GM23338 (cell line): ENCODE data around the gene UGT1A3. TPM values are rescaled to one million over a fixed set of nuclear protein-coding genes. Genes with fewer than 3 reads are reported as not detected.

Source experiments
- ATAC-seq: fragments of 200-7000 bp; cut with Tn5 transposase; 3 replicates; pipeline ENCODE4 v1.9.1; 2020
- DNase-seq: peaks from one replicate; pipeline ENCODE4 v3.0.0-alpha.2; 2015; ENCODE audit warnings: low spot score
- H2AFZ ChIP-seq: fragments of 200-600 bp; sonication (generic); 2 replicates; pipeline ENCODE4 v1.8.0; 2016; ENCODE audit warnings: antibody characterized with exemption, mild to moderate bottlenecking, moderate library complexity
- H3F3A ChIP-seq: fragments of 200-600 bp; sonication (generic); replicated peaks from 2 replicates; pipeline ENCODE4 v1.8.0; 2017; ENCODE audit warnings: antibody characterized with exemption, mixed run types, low read depth
- H3K27ac ChIP-seq: fragments of 200-600 bp; sonication (generic); 2 replicates; pipeline ENCODE4 v1.6.1; 2016; ENCODE audit warnings: low read depth
- H3K27me3 ChIP-seq: fragments of 200-600 bp; sonication (generic); 2 replicates; pipeline ENCODE4 v1.8.0; 2016; ENCODE audit warnings: mild to moderate bottlenecking, mixed run types, moderate library complexity; ENCODE audit not compliant: insufficient read depth
- H3K36me3 ChIP-seq: fragments of 200-600 bp; sonication (generic); 2 replicates; pipeline ENCODE4 v1.8.0; 2016; ENCODE audit warnings: mild to moderate bottlenecking; ENCODE audit not compliant: insufficient read depth
- H3K4me1 ChIP-seq: fragments of 200-600 bp; sonication (generic); 2 replicates; pipeline ENCODE4 v1.8.0; 2016; ENCODE audit warnings: mild to moderate bottlenecking, moderate library complexity; ENCODE audit not compliant: insufficient read depth
- H3K4me2 ChIP-seq: fragments of 200-600 bp; sonication (generic); 2 replicates; pipeline ENCODE4 v1.7.1; 2017; ENCODE audit warnings: mixed run types
- H3K4me3 ChIP-seq: fragments of 200-600 bp; sonication (generic); 2 replicates; pipeline ENCODE4 v1.6.1; 2016; ENCODE audit warnings: mixed run types
- H3K79me2 ChIP-seq: fragments of 200-600 bp; sonication (generic); replicated peaks from 2 replicates; pipeline ENCODE4 v1.8.0; 2017; ENCODE audit warnings: mild to moderate bottlenecking; ENCODE audit not compliant: insufficient read depth
- H3K9me2 ChIP-seq: fragments of 200-600 bp; sonication (generic); 2 replicates; pipeline ENCODE4 v1.8.0; 2017; ENCODE audit not compliant: insufficient read depth
- H4K20me1 ChIP-seq: fragments of 200-600 bp; sonication (generic); replicated peaks from 2 replicates; pipeline ENCODE4 v1.8.0; 2017; ENCODE audit warnings: mild to moderate bottlenecking; ENCODE audit not compliant: insufficient read depth
- H3K27ac Mint-ChIP-seq: 2 replicates; pipeline ENCODE4 v1.8.0; 2020; ENCODE audit warnings: inconsistent platforms, mild to moderate bottlenecking, moderate library complexity, mixed read lengths
- H3K27me3 Mint-ChIP-seq: 3 replicates; pipeline ENCODE4 v1.8.0; 2022; ENCODE audit warnings: low read depth, mild to moderate bottlenecking, moderate library complexity, mixed read lengths, inconsistent platforms; ENCODE audit not compliant: insufficient read depth, poor library complexity
- H3K36me3 Mint-ChIP-seq: 3 replicates; pipeline ENCODE4 v1.8.0; 2021; ENCODE audit warnings: low read depth, mild to moderate bottlenecking, inconsistent platforms, moderate library complexity, mixed read lengths
- H3K4me1 Mint-ChIP-seq: 3 replicates; pipeline ENCODE4 v1.8.0; 2020; ENCODE audit warnings: mild to moderate bottlenecking, inconsistent platforms, mixed read lengths
- H3K4me3 Mint-ChIP-seq: 3 replicates; pipeline ENCODE4 v1.8.0; 2021; ENCODE audit warnings: moderate library complexity, mild to moderate bottlenecking, inconsistent platforms, mixed read lengths
- H3K9me3 Mint-ChIP-seq: 3 replicates; pipeline ENCODE4 v1.8.0; 2020; ENCODE audit warnings: moderate library complexity, mild to moderate bottlenecking, inconsistent platforms, mixed read lengths
- EZH2 ChIP-seq: fragments of 200-600 bp; sonication (generic); IDR thresholded peaks from one replicate; pipeline ENCODE4 v1.8.0; 2017; ENCODE audit warnings: antibody characterized with exemption, mild to moderate bottlenecking, low read depth; ENCODE audit not compliant: unreplicated experiment
- EZH2phosphoT487 ChIP-seq: fragments of 200-600 bp; sonication (generic); IDR thresholded peaks from one replicate; pipeline ENCODE4 v1.8.1; 2018; ENCODE audit warnings: antibody characterized with exemption; ENCODE audit not compliant: unreplicated experiment
- NANOG ChIP-seq: IDR thresholded peaks from 2 replicates; pipeline ENCODE4 v1.6.1; 2016; ENCODE audit warnings: antibody characterized with exemption, borderline replicate concordance
- POLR2AphosphoS5 ChIP-seq: IDR thresholded peaks from 2 replicates; pipeline ENCODE4 v1.6.1; 2016; ENCODE audit warnings: antibody characterized with exemption, low read depth
- STAT1 ChIP-seq: IDR thresholded peaks from one replicate; pipeline ENCODE4 v1.6.1; 2016; ENCODE audit warnings: antibody characterized with exemption; ENCODE audit not compliant: unreplicated experiment
- ZNF114 ChIP-seq: fragments of 250-450 bp; sonication (Bioruptor Pico); IDR thresholded peaks from 2 replicates; pipeline ENCODE4 v1.5.0; 2020; ENCODE audit warnings: mild to moderate bottlenecking, moderate library complexity
- ZNF331 ChIP-seq: fragments of 250-450 bp; sonication (Bioruptor Pico); IDR thresholded peaks from 2 replicates; pipeline ENCODE4 v1.5.0; 2020; ENCODE audit warnings: low read depth, mild to moderate bottlenecking, moderate library complexity
- polyA plus RNA-seq: library from polyadenylated mRNA; unstranded; fragments of >200 nt; fragmentation: Nextera tagmentation; extraction: Ambion mirVana; gene quantifications from 2 replicates; pipeline ENCODE4 v1.2.1, GENCODE V29; 2016
- total RNA-seq: library from RNA; depleted of rRNA; stranded (reverse); fragments of >200 nt; shearing (Covaris generic); gene quantifications from 2 replicates; pipeline ENCODE4 v1.2.3, GENCODE V29; 2014
- TF ChIP-seq, protein P1 (sequence below), 2 experiments: fragments of 200-600 bp in 1 of 2; sonication (generic) in 1 of 2; conservative IDR thresholded peaks; 2 replicates each; pipeline versions ENCODE4 v1.5.1 to v1.6.1; 2016 to 2017; ENCODE audit warnings: antibody characterized with exemption in 2 of 2, low read depth in 2 of 2, mild to moderate bottlenecking in 2 of 2, moderate library complexity in 1 of 2
- TF ChIP-seq, protein P2 (sequence below): IDR thresholded peaks from 2 replicates; pipeline ENCODE4 v1.6.1; 2016; ENCODE audit warnings: antibody characterized with exemption

Gene UGT1A3
- total and polyA plus RNA-seq, 2 experiments from 2014 or later: not detected

DNA sequence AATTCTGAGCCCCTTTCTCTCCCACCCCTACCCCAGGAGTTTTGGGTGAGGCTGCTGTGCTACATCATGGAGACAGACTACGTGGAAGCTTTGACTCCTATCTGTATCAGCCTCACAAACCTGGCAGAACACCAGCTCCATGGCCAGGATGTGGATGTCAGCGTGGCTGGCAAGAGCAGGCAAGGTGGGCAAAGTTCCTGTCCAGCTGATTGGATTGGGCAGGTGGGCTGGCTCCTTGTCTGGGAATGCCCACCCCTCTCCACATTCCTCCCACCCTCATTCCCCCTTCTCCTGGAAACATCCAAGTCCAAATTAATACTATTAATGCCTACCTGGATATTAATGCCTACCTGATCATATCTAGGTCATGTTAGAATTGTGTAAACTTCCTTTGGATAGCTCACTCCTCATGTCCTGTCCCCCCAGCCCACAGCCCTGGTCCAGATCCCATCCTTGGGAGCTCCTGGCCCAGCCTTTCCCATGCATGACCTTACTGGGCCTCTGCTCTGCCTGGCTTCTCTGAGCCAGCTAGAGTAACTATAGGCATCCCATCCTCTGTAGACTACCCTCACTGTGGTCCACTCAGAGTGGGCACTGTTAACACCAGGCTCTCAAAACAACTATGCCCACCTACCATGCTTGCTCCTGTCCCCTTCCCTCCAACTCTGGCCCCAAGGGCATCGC lies 73.4 kb downstream of the UGT1A3 start:
- Mint-ChIP-seq H3K4me3 (no peak overlapping the region), H3K4me1 (no peaks in the 10 kb centered on the region), H3K9me3 (peaks cover 19% of the 10 kb centered on the region), H3K36me3 (no peaks in the 10 kb centered on the region; the same call in 2 of the 3 replicates), H3K27me3 (peaks cover 3% of the 10 kb centered on the region), H3K27ac (no peak overlapping the region)
- Histone ChIP-seq H3K4me2 (no peak overlapping the region), H3K4me1 (no peaks in the 10 kb centered on the region), H3K36me3 (no peaks in the 10 kb centered on the region), H3K4me3 (no peak overlapping the region), H3K79me2 (no peaks in the 10 kb centered on the region), H3K27me3 (no peaks in the 10 kb centered on the region), H3K27ac (no peak overlapping the region), H3F3A (no peaks in the 10 kb centered on the region), H3K9me2 (no peaks in the 10 kb centered on the region), H4K20me1 (no peaks in the 10 kb centered on the region), H2AFZ (no peak overlapping the region)
- TF ChIP-seq ZNF331 (CRISPR knock-in tag) (no peak), POLR2AphosphoS5 (no peak), EZH2 (no peak), STAT1 (no peak), NANOG (no peak), ZNF114 (no peak)
- TF ChIP-seq, protein P1, sequence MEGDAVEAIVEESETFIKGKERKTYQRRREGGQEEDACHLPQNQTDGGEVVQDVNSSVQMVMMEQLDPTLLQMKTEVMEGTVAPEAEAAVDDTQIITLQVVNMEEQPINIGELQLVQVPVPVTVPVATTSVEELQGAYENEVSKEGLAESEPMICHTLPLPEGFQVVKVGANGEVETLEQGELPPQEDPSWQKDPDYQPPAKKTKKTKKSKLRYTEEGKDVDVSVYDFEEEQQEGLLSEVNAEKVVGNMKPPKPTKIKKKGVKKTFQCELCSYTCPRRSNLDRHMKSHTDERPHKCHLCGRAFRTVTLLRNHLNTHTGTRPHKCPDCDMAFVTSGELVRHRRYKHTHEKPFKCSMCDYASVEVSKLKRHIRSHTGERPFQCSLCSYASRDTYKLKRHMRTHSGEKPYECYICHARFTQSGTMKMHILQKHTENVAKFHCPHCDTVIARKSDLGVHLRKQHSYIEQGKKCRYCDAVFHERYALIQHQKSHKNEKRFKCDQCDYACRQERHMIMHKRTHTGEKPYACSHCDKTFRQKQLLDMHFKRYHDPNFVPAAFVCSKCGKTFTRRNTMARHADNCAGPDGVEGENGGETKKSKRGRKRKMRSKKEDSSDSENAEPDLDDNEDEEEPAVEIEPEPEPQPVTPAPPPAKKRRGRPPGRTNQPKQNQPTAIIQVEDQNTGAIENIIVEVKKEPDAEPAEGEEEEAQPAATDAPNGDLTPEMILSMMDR (conservative IDR thresholded peaks at IDR 0.05; ENCODE audit: low read depth in 2 of 2): no peak
- TF ChIP-seq, protein P2, sequence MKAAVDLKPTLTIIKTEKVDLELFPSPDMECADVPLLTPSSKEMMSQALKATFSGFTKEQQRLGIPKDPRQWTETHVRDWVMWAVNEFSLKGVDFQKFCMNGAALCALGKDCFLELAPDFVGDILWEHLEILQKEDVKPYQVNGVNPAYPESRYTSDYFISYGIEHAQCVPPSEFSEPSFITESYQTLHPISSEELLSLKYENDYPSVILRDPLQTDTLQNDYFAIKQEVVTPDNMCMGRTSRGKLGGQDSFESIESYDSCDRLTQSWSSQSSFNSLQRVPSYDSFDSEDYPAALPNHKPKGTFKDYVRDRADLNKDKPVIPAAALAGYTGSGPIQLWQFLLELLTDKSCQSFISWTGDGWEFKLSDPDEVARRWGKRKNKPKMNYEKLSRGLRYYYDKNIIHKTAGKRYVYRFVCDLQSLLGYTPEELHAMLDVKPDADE: no peak
- no peak for ATAC-seq
- DNase-seq: no peak

DNA sequence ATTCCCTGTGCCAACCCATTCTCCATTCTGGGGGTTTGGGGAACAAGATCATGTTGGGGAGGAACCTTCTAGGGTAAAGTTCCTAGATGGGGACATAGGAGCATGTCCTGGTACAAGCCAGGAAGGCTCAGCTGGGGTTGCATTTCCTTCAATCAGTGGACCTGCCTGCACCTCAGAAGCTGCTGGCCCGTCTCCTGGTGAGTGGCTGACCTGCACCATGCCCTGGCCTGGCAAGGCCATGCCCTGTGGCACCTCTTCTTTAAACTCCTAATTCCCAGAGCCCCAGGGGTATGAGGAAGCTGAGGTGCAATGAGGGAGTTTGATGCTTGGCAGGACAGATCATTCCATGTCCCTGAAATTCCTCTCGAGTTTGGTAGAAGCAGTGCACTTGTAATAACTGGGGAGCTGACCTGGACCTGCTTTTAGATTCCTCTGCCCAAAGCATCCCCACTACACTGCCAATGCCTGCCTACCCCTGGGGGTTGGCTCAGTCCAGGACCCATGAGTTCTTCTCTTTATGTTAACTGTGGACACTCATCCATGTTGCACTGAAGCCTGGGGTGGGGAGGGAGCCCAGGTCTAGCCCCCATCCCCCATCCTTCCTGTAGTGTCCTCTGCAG lies 74.6 kb downstream of the UGT1A3 start:
- DNase-seq (no peak), ATAC-seq (no peak)
- Mint-ChIP-seq H3K9me3 (peaks cover 15% of the 10 kb centered on the region), H3K4me1 (no peaks in the 10 kb centered on the region), H3K36me3 (no peaks in the 10 kb centered on the region; the same call in 2 of the 3 replicates), H3K27ac (no peak overlapping the region), H3K27me3 (peaks cover 3% of the 10 kb centered on the region), H3K4me3 (no peak overlapping the region)
- Histone ChIP-seq H3F3A (no peaks in the 10 kb centered on the region), H3K4me2 (no peak overlapping the region), H3K27me3 (no peaks in the 10 kb centered on the region), H2AFZ (no peak overlapping the region), H3K9me2 (no peaks in the 10 kb centered on the region), H4K20me1 (no peaks in the 10 kb centered on the region), H3K4me3 (no peak overlapping the region), H3K27ac (no peak overlapping the region), H3K4me1 (no peaks in the 10 kb centered on the region), H3K79me2 (no peaks in the 10 kb centered on the region), H3K36me3 (no peaks in the 10 kb centered on the region)
- TF ChIP-seq, protein P1 (conservative IDR thresholded peaks at IDR 0.05; ENCODE audit: low read depth in 2 of 2): no peak
- TF ChIP-seq NANOG (no peak), EZH2 (no peak), ZNF114 (no peak), EZH2phosphoT487 (no peak)
- TF ChIP-seq, protein P2: no peak
